HG03520 (cell line): Measurements from ENCODE around the gene NME1.

ENCODE experiments used
- ATAC-seq: cut with Tn5 transposase; IDR thresholded peaks from one replicate; pipeline ENCODE4 v1.9.1; 2021; ENCODE audit warnings: mild to moderate bottlenecking, moderate library complexity; ENCODE audit not compliant: unreplicated experiment

The NME1 gene

DNA sequence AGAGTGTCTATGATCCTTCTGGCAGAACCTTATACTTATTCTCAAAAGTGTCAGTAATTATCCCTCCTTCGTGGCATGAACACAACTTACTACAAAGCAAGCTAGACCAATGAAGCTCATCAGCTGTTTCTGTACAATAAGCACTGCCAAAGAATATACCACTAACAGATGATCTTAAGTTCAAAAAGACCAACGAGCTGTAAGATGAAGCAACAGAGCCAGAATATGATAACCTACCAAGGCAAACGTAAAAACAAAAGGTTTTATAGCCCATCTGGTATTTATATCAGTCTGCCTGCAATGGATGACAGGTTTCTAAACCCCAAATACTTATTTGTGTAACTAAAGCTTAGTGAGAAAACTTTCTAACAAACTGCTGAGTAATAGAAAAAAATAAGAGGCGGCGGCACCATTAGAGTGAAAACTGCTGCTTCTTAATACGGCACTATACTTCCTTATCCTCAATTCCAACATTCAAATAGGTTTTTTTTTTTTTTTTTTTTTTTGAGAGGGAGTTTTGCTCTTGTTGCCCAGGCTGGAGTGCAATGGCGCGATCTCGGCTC, 35.0 kb downstream of the NME1 start:
- ATAC-seq: no peak

DNA sequence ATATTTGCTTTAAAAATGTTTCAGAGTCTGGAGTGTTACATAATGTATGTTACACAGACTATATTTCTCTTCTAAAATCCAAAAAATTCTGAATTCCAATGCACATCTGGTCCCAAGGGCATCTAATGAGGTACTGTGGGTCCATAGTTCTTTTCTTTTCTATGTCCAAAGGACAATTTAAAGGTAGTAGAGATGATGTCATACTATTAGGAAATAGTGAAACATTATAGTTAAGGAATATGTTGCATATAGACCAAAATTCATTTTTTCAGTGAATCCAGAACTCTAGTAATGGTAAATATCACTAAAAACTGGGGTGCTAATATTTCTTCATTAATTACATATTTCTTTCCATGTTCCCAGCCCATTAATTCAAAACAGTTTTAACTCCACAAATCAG, 35.8 kb downstream of the NME1 start:
- ATAC-seq: no peak

DNA sequence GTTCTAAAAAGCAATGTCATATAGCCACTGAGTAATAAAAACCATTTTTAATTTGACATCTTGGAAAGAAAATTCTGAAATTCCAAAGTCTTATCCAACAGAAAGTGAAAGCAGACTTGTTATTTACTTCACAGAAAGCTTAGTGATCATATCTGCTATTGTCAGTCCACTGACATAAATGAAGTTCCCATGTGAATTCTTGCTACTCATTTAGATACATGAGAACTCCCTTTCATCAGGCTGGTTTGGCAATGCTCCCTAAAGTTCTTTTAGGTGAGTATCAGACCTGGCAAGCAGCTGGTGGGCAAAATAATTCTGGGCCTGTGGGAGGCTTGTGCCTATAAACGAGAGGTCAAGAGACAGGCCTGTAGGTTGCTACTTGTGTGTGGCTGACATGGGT, 36.3 kb downstream of the NME1 start:
- ATAC-seq: no peak

DNA sequence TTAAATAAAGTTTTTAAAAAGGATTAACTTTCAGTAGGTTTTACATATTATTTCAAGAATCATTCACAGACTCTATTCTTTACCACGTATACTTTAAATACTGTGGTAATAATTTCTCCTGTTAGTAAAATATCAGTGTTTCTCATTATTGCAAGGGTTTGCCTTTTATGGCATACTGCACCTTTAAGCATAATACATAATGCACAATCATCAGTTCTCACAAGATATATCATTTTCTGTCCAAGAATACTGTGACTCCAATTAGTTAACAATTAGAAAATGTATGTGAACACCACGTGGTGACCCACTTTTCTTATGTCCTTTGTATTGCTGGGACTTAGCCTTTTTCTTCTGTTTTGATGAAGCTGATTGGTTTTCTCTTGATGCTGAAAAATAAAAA, 38.5 kb downstream of the NME1 start:
- no peak for ATAC-seq

DNA sequence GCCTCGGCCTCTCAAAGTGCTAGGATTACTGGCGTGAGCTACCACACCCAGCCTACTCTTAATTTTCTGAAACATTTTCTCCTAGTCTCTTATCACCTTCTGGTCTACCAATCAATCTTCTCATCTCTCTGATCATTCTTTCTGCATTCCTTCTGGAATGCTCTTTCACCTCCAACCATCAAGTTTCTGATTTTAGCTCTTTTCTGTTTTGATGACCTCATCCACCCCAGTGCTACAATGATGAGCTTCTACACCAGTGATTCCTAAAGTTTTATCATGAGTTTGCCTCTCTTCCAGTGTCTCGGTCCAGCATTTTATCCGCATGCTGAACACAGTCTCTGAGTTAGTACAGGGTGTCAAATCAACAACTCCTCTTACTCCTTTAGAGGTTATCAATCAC, 44.4 kb downstream of the NME1 start:
- no peak for ATAC-seq

DNA sequence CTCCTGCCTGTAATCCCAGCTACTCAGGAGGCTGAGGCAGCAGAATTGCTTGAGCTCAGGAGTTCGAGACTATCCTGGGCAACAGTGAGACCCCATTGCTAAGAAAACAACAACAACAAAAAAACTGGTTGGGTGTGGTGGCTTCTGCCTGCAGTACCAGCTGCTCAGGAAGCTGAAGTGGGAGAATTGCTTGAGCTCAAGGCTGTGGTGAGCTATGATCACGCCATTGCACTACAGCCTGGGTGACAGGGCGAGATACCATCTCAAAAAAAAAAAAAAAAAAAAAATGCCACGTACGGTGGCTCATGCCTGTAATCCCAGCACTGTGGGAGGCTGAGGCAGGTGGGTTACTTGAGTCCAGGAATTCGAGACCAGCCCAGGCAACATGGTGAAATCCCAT, 46.9 kb downstream of the NME1 start:
- ATAC-seq: no peak

DNA sequence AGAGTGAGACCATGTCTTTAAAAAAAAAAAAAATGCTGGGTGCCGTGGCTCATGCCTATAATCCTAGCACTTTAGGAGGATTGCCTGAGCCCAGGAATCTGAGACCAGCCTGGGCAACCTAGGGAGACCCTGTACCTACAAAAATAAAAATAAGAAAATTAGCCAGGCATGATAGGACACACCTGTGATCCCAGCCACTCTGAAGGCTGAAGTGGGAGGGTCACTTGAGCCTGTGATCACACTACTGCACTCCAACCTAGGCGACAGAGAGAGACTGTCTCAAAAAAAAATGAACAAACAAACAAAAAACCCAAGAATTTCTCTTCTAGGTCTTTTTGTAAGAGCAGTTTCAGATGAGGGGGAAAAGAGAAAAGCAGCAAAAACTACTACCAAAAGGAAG, 47.5 kb downstream of the NME1 start:
- no peak for ATAC-seq

DNA sequence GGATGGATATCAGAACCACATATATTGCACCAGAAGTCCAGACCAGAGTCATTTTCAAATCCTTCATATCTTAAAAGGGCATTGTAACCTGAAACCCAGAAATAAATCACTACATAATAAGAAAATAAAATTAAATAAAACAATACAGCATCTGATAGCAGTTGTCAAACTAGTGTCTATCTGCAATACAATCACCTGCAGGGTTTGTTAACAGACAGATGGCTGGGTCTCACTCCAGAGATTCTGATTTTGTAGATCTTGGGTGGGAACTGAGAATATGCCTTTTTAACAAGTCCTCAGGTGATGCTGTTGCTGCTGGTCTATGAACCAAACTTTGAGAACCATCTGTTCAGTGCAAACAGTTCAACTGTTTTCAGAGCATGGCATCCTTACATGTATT, 50.5 kb downstream of the NME1 start:
- ATAC-seq: no peak
